Hindlimb muscle (tissue), 1 donor: Measurements from ENCODE around the gene MMP24. TPM values are rescaled to one million over a fixed set of nuclear protein-coding genes. Genes with fewer than 3 reads are reported as not detected.
A peak's percentile ranks its signal among the peaks of the same experiment; 100 is the strongest.
"Not testable (repeated sequence)": the region's sequence is repeated elsewhere in the genome, so short reads cannot be mapped to it uniquely, and the experiment has no call there.

Experiments used
- DNase-seq: peaks from one replicate; pipeline ENCODE4 v3.0.0-alpha.2; 2013
- polyA plus RNA-seq: library from polyadenylated mRNA; unstranded; fragments of 120-200 nt; gene quantifications from one replicate; pipeline ENCODE4 v1.2.1, GENCODE V29; 2013; ENCODE audit not compliant: insufficient read length

MMP24 gene
- polyA plus RNA-seq, 1 donor, result 0.43 TPM

DNA sequence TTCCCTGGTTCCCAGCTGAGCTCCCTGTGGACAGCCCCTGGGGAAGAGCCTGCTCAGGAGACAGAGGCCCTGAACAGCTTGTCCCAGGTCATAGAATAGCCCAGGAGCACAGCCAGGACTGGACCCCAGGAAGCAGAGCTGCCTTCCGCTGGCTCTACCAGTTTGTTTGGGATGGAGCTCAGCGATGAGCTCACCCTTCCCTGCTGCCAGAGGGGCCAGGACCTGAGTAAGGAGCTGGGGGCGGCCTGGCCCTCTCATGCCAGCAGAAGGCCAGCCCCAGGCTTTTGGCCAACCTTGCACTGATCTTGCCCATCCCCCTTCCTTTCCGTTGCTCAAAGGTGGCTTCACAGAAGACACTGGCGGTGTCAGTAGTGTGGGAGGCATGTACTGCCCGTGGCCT is 33.9 kb downstream of the MMP24 start:
- no peak for DNase-seq

GRCh38 chr20:35262321-35262720 is 35.8 kb downstream of the MMP24 start:
- not testable (repeated sequence) for DNase-seq

DNA sequence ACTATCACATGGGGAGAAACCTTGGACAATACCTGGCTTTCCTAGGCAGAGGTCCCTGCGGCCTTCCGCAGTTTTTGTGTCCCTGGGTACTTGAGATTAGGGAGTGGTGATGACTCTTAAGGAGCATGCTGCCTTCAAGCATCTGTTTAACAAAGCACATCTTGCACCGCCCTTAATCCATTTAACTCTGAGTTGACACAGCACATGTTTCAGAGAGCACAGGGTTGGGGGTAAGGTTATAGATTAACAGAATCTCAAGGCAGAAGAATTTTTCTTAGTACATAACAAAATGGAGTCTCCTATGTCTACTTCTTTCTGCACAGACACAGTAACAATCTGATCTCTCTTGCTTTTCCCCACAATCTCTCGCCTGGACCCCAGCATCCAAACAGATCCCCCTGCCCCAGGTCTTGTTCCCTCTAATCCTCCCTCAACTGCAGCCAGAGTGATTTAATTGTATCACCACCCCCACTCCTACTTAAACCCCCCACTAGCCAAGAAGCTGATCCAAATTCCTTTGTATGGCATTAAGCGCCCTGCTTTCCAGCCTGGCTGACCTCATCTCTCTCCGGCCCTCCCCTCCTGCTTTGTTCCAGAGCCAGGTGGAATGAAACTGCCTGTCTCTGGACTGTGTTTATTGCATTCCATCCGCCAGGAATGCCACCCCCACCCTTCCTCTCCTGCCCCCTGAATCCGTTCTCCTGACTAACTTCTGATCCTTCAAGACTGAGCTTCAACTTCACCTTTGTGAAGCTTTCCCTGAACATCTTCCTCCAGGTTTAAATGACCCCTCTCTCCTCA is 36.4 kb downstream of the MMP24 start:
- DNase-seq, result not testable (repeated sequence)

- no peak for DNase-seq
These were observed 37.2 kb downstream of the MMP24 start for GRCh38 chr20:35263532-35264341.

- no peak for DNase-seq
These were observed 38.3 kb downstream of the MMP24 start for GRCh38 chr20:35264755-35265154.

DNA sequence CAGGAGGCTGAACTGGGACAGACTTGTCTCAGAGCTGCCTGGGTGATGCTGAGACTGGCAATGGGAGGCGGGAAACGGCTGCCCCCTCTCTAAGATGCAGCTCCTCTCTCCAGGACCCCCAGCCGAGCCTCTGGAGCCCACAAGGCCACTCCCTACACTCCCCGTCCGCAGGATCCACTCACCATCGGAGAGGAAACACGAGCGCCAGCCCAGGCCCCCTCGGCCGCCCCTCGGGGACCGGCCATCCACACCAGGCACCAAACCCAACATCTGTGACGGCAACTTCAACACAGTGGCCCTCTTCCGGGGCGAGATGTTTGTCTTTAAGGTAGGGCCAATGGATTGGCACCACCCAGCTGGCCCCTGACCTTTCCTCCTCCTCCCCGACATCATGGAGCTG is 40.6 kb downstream of the MMP24 start:
- no peak for DNase-seq

DNA sequence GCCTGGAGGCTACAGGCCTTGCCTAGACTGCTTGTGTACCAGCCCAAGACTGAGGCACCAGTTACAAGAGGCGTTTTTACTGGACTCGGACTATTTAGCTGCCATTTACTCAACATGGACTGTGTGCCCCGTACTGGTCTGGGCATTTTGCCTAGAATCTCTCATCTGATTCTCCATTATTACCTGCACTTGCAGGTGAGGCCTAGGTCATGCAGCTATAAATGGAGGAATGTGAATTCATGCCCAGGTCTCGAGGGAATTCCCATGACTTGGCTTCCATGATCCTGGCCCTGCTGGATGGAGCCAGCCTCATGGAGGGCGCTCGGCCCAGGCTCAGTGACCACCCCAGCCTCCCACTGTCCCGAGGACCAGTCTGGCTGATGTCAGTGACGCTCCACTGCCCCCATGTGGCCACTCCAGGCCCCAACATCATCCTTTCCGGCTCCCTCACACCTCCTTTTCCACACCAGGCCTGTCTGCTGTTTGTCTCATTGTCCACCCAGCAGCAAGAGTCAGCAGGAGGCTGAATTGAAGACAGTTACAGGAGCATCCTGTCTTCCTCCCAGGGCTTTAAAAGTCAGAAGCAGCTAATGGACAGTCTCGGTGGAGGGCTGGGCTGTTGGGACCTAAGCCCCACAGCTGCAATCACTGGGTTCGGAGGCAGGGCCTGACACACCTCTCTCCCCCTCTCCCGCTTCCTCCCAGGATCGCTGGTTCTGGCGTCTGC is 42.7 kb downstream of the MMP24 start:
- no peak for DNase-seq

- no peak for DNase-seq
These were observed 43.8 kb downstream of the MMP24 start for GRCh38 chr20:35270021-35270902.

DNA sequence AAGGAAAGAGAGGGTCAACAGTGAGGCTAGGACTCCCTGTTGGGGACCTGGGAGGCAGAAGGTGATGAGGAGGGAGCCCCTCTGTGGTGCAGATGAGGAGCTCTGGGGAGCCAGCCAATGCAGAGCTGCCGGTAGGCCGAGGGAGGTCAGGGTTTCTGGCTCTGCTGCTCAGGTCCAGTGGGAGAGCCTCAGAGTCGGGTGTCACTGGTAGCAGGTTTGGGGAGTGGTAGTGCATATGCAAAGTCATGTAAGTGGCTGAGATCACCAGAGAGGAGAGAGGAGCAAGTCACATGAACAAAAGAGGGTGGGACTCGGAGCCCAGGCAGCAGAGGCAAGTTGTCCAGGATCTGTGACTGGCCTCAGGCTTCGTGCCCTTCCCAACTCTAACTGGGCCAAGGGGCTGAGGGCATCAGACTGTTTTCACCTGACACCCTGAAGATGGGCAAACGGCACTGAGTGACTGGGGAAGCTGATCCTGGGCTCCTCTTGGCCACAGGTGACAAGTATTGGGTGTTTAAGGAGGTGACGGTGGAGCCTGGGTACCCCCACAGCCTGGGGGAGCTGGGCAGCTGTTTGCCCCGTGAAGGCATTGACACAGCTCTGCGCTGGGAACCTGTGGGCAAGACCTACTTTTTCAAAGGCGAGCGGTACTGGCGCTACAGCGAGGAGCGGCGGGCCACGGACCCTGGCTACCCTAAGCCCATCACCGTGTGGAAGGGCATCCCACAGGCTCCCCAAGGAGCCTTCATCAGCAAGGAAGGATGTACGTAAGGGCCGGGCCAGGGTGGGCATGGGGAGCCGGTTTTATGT is 44.8 kb downstream of the MMP24 start:
- DNase-seq, result no peak

DNA sequence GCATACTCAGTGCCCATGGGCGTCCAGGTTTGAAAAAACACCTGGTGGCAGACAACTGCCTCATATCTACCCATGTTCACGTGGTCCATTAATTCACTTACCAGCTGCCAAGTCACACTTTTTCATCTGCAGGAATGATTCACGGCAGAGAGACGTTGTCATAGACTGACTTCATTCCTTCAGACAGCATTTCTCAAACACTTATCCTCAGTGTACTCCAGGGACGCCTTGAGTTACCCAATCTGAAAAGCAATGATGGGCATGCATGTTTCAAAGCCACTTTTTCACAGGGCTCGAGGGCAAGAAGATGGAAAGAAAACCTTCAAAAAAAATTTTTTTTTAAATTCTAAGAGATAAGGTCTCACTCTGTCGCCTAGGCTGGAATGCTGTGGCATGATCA is 45.4 kb downstream of the MMP24 start:
- DNase-seq, result no peak

- DNase-seq, result no peak
These were observed 47.1 kb downstream of the MMP24 start for GRCh38 chr20:35273449-35274171.

DNA sequence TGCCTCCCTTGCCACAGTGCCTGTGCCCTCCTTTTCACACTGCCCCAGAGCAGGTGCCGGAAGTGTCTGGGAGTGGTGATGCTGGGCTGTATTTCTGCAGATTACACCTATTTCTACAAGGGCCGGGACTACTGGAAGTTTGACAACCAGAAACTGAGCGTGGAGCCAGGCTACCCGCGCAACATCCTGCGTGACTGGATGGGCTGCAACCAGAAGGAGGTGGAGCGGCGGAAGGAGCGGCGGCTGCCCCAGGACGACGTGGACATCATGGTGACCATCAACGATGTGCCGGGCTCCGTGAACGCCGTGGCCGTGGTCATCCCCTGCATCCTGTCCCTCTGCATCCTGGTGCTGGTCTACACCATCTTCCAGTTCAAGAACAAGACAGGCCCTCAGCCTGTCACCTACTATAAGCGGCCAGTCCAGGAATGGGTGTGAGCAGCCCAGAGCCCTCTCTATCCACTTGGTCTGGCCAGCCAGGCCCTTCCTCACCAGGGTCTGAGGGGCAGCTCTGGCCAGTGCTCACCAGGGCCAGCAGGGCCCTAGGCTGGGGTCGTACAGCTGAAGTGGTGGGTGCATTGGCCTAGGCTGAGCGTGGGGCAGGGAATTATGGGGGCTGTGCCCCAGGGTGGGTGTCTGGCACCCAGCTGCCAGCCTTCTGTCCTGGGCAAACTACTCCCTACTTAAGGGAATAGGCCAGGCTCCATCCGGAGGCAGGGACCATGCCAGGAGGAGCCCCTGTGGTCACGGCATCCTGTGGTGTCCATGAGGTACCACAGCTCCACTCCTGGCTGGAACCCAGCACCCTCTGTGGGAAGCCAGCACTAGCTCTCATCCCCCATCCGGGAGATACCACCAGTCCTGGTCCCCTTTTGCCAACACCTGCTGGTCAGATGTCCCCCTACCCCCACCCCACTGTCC is 47.9 kb downstream of the MMP24 start:
- no peak for DNase-seq

DNA sequence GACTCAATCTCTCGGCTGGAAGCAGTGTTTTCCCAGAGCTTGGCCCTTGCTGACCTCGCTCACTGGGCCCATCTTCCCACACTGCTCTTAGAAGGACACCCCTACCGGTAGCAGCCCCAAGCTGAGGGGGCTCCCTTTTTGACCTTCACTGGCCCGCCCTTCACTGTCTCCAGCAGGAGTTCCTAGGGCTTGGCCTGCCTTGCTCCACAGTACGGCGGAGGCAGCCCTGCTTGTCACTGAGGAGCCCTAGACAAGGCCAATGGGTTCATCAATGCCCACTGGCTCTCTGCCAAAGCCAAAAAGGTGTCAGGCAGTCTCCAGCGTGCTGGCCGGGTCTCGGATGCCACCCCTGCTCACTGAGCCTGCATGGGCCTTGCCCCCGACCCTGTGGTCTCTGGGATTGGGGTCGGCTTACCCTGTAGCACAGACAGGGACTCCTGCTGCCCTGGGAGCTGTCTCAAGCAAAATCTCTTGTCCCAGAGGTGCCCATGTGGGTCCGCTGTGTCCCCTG is 49.3 kb downstream of the MMP24 start:
- DNase-seq, result no peak

DNA sequence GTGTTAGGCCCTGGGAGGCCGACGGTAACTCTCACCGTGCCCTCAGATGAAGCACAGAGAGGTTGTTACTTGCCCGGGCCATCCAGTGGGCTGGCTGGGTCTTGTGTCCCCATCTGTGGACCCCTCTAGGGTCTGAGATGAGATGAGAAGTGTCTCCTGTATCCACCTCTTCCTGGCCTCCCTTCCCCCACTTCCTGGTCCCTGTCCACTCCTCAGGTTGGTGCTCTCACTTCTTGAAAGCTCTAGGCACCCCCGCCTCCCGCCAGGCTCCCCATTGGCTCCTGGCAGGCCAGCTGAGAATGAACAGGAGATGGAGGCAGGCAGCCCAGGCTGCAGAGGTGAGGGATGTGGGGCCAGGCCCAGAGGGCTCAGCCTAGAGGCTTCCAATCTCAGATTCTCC is 49.9 kb downstream of the MMP24 start:
- no peak for DNase-seq

- DNase-seq, result no peak
These were observed 50.6 kb downstream of the MMP24 start for GRCh38 chr20:35277127-35277526.

DNA sequence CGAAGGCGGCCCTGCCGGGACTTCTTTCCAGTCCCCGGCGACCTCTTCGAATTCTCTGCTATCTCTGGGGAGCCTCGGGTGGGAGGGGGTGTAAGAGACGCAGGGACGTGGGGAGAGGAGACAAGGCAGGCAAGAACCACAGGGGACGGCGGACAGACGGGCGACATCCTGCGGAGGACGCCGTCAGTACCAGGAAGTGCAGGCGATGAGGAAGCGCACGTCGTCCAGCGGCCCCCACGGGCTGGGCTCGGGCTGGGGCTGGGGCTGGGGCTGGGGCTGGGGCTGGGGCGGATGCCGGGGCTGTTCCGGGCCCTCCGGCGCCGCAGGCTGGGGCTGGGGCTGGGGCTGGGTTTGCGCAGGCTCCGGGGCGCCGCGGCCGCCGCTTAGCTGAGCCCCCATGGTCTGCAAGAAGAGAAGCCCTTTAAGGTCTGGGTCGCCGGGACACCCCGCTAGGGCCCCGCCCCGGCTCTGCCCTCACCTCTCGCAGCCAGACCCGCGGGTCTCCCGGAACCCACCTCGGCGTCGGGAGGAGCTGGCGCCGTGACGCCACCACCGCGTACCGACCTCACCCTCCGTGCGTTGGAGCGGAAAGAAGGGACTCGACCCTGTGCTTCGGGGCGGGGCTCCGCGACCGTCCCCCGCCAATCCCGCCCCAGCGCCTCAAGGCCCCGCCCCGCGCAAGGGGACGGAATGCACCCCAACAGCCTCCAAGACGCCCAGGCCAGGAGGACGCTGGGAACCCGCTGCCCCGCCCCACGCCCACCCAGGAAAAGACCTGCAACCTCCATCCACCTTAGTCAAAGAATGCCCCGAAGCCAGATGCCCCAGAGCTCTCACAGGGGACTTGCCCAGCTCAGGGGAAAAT is 51.3 kb downstream of the MMP24 start, which contains the start of gene MMP24OS:
MMP24OS (minus strand) TSS at position 592 of the 865 bp plus-strand sequence; CDS start at position 399, 193 bp downstream.
- peak; percentile 82 for DNase-seq

DNA sequence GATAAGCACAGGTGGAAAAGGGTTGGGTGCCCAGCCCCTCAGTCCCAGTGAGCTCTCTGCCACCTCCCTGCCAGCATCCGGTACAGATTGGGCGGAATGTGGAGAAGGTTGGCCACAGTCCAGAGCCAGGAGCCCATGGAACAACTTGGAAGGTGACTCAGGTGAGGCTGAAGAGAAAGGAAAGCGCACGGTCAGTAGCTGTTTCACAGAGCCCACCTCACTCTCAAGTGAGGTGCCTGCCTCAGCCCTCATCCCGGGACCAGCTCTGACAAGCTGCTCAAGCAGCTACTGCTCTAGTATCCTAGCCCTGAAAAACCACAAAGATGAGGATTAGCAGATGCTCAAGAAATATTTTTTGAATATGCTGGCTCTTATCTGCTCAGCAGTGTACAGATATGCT is 52.5 kb downstream of the MMP24 start:
- DNase-seq, result no peak
